GM19467 (cell line): Measurements from ENCODE around the gene DENND2A.
"Not testable (repeated sequence)": the region's sequence is repeated elsewhere in the genome, so short reads cannot be mapped to it uniquely, and the experiment has no call there.

Source experiments
- ATAC-seq: cut with Tn5 transposase; IDR thresholded peaks from one replicate; pipeline ENCODE4 v1.9.1; 2021; ENCODE audit warnings: mild to moderate bottlenecking, moderate library complexity; ENCODE audit not compliant: unreplicated experiment

The DENND2A gene

GRCh38 chr7:140592964-140593671, 47.5 kb downstream of the DENND2A start:
- ATAC-seq: peak; percentile 64

GRCh38 chr7:140591180-140591902, 49.3 kb downstream of the DENND2A start:
- ATAC-seq: no peak

DNA sequence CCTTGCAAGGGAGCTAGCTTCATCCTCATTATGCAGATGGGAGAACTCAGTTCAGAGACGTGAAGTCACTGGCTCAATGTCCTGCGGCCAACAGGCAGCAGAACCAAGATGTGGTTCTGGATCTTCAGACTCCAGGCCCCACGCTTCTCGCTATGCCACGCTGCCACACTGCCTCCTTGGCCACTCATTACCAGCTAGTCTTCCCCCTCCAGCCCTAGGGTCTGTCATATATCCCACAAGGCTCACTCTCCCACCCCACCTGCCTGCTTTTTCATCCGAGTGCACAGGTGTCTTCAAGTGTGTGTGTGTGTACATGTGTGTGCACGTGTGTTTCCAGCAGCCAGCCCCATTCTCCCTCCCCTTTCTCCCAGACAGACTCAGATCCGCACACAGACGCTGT, 53.4 kb downstream of the DENND2A start:
- no peak for ATAC-seq

DNA sequence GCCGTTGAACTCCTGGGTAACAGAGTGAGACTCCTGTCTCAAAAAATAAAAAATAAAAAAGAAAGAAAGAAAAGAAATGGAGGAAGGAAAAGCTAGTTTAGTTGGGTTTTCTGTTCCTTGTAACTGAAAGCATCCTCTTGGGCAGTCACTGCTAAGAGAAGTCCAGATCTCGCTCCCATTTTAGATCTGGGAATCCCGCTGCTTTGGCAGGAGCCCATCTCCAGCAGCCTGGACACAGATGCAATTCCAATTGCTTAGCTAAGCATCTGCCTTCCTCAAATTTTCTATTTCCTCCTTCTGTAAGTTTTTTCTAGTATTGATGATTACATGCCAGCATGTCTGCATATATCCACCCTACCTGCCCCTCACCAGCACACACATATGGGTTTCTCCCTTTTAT, 54.1 kb downstream of the DENND2A start:
- no peak for ATAC-seq

DNA sequence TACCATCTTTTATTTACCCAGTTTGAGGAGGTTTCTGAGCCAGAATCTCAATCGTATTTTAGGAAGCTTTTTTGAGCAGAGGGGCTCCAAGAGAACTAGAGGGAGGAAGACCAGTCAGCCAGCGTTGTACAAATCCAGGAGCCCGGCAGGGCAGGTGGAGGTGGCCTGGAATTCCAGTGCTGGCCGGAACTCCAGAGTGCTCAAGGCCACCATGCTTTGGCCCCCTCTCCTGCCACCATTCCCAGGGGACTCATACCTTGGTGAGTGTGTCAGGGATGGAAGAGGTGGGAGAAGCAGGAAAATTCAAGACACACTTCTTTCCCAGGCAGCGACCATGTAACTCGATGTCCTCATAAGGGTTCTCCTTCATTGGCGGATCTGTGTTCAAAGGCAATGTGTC, 55.3 kb downstream of the DENND2A start:
- no peak for ATAC-seq

DNA sequence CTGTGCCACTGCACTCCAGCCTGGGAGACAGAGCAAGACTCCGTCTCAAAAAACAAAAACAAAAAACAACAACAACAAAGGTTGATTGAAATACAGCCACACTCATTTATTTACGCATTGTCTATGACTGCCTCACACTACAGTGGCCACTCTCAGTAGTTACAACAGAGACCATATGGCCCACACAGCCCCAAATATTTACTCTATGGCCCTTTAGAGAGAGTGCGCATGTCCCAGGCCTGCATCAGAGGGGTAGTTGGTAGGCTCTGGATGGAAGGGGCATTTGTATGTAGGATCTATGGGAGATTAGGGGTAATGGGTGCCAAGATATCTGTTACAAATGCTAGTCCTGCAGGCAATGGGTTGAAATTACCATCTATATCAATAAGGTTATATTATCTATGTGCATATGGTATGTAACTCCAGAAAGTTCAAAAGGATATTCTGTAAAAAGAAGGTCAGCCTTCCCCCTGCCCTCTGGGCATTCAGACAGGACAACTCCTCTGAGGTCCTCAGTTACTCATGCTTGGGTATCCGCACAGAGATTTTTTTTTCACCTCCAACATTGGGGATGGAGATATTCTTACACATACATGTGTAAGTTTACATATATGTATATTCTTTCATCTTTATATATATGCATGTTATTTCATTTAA, 56.3 kb downstream of the DENND2A start:
- no peak for ATAC-seq

GRCh38 chr7:140581411-140581810, 59.2 kb downstream of the DENND2A start:
- ATAC-seq: no peak

GRCh38 chr7:140577651-140578050, 63.0 kb downstream of the DENND2A start:
- no peak for ATAC-seq

GRCh38 chr7:140576589-140576988, 64.0 kb downstream of the DENND2A start:
- ATAC-seq: no peak

DNA sequence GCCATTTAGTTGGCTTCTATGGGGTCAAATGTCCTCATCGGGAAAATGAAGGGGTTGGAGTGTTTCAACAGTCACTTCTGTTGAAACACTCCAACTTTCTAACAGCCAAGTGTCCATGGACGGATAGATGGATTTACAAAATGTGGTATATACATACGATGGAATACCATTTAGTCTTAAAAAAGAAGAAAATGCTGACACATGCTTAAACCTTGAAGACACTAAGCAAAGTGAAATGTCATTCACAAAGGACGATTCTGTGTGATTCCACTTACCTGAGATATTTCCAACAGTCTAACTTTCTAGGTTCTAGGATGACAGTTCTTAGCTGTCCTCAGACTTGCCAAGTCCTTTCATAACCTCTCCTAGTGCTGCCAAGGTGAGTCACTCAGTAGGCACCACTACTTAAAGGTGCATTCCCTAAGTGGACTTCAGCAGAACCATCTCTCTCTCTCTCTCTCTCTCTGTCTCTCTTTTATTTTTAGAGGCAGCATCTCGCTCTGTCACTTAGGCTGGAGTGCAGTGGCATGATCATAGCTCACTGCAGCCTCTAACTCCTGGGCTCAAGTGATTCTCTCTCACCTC, 69.0 kb downstream of the DENND2A start:
- no peak for ATAC-seq

GRCh38 chr7:140570120-140570519, 70.5 kb downstream of the DENND2A start:
- ATAC-seq: no peak

GRCh38 chr7:140568021-140568813, 72.4 kb downstream of the DENND2A start:
- ATAC-seq: no peak

GRCh38 chr7:140566186-140566585, 74.4 kb downstream of the DENND2A start:
- ATAC-seq: not testable (repeated sequence)

- not testable (repeated sequence) for ATAC-seq
These were observed 74.9 kb downstream of the DENND2A start for GRCh38 chr7:140565761-140566160.

- no peak for ATAC-seq
These were observed 76.0 kb downstream of the DENND2A start for GRCh38 chr7:140564643-140565042.

- ATAC-seq: no peak
These were observed 77.6 kb downstream of the DENND2A start for GRCh38 chr7:140562926-140563481.

DNA sequence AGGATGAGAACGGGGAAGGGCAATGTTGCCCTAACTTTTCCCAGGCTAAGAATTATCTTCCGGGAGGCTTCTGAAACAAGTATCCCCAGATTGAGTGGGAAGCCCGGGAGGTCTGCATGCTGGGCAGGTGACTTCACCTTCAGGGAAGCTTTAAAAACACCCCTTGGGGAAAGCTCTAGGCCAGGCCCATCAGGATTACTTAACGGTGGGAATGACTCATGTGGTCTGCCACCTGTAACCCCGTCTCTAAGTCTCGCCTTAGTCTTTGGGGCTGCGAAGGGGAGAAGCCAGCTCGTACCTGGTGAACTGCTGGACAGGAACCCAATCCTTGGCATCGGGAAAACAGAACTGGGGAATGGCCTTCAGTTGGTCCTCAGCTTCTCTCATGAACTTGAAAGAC, 81.2 kb downstream of the DENND2A start:
- ATAC-seq: no peak

DNA sequence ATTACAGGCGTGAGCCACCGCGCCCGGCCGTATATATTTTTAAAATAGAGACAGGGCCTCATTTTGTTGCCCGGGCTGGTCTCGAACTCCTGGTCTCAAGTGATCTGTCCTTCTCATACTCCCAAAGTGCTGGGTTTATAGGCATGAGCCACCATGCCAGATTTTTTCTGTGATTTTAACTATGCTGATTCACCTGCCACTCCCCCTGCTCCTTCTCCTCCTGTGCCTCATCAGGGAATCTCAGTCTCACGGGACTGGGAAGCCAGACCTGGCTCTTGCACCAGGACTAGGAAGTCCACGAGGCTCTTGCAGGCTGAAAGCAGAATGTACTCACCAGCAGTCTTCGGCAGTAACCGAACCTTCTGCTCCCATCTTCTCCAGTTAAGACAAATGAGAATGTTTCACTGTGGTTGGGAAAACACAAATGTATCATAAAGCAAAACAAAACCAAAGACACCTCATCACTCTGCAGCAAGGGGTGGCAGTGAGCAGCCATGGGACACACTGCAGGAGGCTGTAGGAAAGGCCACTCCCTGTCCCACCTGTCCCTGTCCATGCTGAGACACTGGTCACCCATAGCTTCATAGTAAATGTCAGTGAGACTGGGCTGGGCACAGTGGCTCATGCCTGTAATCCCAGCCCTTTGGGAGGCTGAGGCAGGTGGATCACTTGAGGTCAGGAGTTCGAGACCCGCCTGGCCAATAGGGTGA, 82.6 kb downstream of the DENND2A start:
- no peak for ATAC-seq

DNA sequence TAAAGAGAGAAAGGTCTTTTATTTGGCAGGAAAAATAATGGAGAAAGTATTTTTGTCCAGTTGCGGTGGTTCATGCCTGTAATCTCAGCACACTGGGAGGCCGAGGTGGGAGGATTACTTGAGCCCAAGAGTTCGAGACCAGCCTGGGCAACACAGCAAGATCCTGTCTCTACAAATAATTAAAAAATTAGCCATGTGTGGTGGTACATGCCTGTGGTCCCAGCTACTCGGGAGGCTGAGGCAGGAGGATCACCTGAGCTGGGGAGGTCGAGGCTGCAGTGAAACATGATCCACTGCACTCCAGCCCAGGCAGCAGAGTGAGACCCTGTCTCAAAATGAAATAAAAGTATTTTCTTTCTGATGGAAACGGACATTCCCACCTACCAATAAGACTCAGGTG, 83.5 kb downstream of the DENND2A start:
- no peak for ATAC-seq

- not testable (repeated sequence) for ATAC-seq
These were observed 87.4 kb downstream of the DENND2A start for GRCh38 chr7:140553236-140553635.
